ENCODE measurements around the gene EXD1.

The EXD1 gene

DNA sequence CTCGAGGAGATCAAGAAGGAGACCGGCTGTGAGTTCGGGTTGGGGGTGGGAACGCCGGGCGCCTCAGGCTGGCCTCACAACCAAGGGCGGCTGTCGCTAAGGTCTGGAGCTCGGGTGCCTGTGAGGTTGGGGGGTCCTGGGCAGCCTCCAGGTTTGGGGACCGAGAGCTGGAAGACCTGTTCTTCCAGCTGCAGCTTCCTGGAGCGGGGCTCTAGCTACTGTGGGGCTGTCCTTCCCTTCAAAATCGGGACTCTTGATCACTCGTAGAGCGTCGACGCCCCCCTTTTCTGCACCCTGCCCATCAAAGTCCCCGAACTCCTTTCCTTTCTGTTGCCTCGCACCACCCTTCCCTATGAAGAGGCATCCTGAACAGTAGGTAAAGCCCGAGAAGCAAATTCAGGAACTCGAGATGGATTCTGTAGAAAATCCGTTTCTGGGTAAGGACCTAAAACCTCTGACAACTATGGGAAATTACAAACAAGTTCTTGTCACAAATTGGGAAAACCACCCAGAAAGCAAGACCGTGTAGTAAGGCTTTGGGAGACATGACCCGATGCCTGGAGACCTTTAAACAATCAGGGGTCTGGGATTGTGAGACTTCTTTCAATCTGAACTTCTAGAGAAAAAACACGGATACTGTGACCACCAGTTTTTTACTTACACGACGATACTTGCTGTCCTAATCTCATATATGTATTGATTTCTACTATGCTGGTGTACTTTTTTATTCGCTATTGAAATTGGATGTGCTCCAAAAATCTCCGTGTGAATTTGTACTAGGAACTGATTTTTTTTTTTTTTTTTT, 1.1 kb upstream of the EXD1 start:
- no peak for DNase-seq

DNA sequence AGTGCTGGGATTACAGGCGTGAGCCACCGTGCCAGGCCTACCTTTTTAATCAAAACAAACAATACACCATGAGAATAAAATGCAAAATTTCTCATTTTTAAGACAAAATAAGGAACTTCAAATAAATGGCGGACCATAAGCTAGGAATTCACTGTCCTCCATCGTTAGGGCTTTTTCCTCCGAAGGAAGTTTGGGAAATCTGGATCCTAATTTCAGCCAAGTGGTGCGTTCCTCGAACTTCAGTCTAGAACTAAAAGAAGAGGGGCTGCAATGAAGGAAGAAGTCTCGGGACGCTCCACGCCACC, 260 bp downstream of the EXD1 start:
- DNase-seq = no peak

DNA sequence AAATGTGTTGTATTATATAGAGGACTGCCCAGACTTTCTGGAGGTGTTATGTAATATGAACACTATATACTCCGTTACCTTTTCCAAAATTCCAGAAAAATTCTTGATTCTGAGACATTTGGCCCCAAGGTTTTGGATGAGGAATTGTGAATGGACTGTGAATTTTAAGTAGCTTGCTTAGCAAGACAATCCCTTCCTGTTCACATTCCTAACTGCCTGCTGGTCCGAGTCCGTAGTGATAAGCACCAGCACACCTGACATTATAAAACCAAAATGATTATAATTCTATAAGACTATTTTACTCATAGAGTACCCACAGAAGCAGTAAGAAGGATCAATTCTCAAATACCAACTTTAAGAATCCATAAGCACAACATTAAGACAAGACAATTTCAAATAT, 11.2 kb downstream of the EXD1 start:
- DNase-seq = no peak

DNA sequence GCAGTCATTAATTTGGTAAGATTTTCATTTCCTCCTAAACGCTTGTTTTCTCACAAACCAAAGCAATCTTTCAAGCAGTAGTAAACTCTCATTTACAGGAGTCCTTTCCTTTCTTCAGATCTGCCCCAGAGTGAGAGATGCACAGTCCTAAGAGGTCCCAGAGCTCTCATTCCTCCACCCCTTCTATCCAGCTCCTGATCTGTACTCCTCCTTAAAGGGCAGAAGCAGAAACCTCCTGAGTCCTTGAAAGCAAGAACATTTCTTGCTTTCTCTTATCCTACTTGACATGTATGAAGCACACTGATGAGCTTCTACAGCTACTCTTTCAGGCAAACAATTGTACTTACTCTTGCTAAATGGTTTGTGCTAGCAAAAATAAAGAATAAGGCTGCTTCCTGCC, 11.7 kb downstream of the EXD1 start:
- DNase-seq = no peak

DNA sequence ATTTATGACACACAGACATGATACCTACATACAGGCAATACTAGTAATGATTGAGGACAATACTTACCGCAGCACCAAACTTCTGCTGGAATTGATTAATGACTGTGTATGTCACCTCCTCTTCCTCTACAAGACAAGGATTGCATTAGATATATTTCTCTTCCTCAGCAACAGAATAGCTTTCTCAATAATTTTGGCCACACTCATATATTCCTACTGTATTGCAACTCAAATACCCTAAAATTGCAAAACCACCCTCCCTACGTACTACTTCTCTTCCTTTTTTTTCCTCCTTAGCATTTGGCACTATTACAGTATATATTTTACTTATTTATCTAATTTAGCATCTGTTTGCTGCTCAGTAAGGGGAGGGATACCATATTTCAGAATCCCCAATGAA, 14.8 kb downstream of the EXD1 start:
- DNase-seq = no peak

DNA sequence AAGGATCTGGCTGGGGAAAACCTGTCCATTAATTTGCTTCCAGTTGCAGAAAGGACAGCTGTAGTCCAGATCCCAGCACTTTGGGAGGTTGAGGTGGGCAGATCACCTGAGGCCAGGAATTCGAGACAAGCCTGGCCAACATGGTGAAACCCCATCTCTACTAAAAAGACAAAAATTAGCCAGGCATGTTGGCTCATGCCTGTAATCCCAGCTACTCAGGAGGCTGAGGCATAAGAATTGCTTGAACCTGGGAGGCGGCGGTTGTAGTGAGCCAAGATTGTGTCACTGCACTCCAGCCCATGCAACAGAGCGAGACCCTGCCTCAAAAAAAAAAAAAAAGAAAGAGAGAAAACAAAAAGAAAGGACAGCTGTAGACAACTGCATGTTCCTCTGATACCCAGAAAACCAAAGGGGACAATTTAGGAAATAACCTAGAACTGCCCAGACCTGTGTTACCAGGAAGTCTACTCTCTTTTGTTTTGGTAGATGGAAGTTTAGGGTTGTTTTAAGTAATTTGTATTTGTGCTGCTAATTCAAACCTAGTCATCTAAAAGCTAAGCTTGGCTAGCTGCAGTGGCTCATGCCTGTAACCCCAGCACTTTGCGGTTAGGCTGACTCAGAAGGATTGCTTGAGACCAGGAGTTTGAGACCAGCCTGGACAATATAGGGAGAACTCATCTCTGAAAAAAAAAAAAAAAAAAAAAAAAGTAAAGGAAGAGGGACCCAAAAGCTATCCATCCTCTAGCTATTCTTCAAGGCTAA, 22.7 kb downstream of the EXD1 start:
- DNase-seq = no peak

DNA sequence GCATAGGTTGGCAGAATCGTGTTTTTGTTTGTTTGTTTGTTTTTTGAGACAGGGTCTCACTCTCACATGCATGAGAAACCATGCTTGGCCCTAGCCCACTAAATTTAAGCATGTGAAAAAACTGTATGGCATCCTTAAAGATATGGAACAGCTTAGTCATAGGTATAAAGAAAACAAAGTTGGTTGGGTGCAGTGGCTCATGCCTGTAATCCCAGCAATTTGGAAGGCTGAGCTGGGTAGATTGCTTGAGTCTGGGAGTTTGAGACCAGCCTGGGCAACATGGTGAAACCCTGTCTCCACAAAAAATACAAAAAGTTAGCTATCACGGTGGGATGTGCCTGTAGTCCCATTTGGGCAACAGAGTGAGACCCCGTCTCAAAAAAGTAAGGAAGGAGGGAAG, 25.2 kb downstream of the EXD1 start:
- no peak for DNase-seq

DNA sequence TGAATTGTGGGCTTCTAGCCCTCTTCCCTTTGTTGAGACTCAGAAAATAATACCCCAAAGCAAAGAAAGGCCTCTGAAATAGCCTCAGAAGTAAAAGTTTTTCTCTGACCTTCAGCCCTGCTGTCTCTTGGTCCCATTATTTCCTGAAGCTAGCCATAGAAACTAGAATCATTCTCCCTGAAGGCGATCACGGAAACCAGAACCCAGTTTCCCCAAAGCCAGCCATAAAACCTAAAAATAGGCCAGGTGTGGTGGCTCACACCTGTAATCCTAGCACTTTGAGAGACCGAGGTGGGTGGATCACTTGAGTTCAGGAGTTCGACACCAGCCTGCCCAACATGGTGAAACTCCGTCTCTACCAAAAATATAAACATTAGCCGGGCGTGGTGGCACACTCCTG, 27.2 kb downstream of the EXD1 start:
- DNase-seq = no peak

DNA sequence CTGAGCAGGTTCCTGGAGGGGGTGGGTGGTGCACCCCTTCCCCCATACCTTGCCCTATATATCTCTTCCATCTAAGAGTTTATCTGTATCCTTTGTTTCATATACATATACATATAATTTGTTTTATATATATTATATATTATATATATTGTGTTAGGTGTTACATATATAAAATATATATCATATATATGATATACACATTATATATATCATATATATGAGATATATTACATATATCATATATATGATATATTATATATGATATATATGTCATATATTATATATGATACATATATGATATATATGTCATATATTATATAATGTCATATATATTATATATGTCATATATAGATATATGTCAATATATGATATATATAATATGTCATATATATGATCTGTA, 31.1 kb downstream of the EXD1 start:
- no peak for DNase-seq

DNA sequence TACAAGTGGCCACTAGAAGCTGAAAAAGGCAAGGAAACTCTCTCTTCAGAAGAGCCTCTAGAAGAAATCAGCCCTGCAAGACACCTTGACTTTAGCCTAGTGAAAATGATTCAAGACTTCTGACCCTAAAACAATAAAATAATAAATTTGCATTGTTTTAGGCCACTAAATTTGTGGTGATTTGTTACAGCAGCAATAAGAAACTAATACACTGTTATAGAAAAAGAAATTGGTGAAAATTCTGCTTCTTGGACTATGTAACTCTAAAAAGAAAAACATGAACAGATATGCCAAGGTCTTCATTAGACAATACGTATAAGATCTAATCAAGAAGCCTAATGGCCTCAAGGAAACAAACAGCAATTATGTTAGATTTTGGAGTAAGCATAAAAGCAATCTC, 36.1 kb downstream of the EXD1 start:
- no peak for DNase-seq

DNA sequence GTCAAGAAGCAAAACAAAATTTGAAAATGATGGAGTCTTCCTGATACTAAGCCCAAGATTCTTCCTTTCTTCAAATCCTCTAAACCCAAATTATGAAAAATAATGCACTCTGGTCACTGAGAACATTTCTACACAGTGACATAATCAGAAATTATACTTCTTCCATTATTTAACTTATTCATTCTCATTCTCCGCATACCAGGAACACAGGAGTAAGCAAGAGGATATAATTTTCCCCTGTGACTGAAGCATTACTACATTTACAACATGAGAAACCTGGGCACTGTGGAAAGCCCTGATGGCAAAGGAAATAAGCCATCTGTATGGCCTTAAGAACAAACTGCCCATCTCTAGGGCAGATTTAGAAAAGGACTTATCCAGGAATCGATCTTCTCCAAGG, 47.0 kb downstream of the EXD1 start:
- no peak for DNase-seq

DNA sequence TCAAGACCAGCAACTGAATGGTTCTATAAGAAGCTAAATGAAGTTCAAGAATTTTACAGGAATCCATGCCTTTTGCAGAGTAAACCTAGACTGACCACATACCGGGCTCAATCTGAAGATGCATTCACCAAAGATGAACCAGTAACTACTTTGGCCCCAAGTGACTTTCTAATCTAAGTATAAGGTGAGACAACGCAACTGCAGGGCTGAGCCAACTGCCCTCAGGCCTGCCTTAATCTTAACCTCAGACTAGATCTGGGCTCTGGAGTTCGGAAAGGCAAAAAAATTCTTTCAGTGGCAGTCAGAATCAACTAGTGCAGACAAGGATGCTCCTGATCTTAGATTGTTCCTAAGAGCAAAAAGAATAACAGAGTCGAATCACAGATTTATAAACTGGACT, 48.3 kb downstream of the EXD1 start:
- DNase-seq = no peak

DNA sequence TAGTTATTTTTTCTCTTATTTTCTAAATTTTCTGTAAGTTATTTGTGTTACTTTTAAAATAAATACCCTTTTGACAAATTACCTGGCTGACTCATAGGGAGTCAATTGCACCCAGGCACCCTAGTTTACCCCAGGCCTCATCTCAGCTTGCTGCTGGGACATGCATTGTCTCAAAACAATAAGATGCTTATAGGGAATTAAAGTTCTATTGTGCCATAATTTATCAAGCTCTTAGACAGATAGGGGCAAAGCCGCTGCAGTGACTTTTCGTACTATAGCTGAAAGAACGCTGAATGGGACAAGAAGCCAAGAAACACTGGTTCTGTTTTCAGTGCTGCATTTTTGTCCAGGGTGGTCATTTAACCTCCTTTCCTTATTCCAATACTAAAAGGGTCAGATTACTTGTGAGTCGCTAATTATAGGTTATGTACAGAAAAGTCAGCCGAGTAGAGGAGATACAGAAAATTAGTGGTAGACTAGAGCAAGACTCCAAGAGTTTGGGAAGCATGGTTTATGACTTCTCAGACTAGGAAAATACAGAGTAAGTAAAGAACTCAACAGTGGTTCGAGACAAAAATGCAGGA, 50.3 kb downstream of the EXD1 start:
- DNase-seq = no peak

DNA sequence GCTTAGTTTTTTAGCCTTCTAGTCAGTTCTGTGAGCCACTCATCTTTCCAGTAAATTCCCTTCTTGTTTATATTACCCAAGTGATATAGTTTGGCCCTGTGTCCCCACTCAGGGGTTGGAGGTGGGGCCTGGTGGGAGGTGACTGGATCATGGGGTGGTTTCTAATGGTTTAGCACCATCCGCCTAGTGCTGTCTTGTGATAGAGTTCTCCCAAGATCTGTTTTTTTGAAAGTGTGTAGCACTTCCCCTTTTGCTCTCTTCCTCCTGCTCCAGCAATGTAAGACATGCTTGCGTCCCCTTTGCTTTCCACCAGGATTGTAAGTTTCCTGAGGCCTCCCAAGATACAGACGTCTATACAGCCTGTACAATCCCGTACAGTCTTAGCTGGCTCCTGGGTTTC, 60.8 kb downstream of the EXD1 start:
- DNase-seq = no peak

DNA sequence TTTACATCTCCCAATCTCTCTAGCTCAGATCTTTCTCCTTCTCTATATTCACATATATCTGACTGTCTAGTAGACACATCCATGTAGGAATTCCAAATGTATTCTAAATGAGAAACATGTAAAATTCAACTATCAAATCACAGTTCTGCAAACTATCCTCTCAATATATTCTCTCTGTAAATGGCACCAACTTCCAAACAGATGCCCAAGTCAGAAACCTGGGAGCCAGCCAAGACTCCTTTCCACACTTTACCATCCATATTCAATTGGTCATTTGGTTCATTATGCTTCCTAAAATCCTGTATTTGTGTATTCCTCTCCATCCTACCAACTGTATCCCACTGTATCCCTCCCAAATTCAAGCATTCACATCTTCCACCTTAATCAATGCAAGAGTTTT, 61.5 kb downstream of the EXD1 start:
- no peak for DNase-seq

DNA sequence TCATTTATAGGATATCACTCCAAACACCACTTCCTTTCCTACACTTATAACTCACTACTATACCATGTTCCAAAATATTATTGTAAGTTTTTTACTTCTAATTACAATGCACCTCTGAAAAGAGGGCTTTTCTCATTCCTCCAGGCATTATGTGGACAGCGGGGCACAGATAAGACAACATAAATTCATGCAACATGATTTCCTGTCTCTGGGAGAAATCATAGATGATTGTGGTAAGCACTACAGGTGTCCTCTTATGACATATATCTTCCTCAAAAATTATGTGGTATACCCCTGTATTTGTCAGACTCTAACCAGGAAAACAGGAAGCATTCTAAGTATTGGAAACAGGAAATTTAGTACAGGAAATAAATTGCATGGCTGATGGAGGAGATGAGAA, 68.8 kb downstream of the EXD1 start:
- DNase-seq = no peak

DNA sequence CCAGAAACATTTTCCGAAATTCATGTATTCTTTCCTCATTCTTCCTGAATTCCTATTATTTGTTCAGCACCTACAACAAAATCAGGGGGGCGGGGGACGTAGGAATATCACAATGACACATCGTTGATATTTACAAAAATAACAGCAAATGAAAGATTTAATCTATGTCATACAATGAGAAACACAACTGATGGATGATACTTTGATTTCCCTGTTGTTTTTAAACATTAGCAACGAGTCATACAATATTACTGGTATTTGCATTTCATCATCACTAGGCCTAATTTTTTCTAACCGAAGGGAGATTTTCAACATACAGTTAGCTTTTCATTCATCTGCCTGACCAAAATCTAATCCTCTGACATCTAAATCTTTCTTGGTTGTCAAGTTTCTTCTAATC, 69.2 kb downstream of the EXD1 start:
- DNase-seq = no peak

DNA sequence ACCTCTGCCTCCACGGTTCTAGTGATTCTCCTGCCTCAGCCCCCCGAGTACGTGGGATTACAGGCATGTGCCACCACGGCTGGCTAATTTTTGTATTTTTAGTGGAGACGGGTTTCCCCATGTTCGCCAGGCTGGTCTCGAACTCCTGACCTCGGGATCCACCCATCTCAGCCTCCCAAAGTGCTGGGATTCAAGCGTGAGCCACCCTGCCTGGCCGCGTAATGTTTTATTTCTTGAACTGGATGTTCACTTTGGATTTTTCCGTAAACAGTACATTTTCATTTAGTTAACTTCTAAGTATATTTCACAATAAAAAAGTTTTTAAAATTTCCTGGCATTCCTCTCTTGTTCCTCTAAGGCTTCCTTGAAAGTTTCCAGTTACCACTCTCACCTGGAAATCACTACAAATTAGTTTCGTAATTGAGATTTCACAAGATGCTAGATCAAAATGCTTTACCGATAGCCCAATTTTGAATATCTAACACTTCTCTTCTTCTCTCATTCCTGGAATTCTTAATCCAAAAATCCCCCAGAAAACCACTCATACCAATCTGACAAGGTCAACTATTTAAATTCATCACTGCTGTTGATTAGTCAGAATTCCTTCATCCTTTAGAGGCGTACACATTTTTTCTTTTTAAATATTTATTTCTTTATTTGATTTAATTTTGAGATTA, 69.8 kb downstream of the EXD1 start:
- no peak for DNase-seq

DNA sequence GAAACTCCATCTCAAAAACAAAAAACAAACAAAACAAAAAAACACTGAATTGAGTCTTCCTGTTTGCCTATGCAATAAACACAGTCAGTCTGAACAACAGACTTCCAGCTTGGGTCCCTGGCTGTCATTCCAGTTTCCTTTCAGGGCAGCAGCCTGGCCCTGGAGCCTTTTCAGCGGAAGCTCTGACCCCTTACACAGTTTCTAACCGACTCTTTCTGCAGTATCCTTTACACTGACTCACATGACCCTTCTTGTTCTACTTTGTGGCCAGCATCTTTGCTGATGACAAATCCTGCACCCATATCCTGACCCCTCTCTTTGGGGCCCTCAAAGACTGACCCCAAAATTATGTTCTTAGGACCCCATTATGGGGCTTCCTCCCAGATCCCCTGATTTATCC, 76.1 kb downstream of the EXD1 start:
- no peak for DNase-seq

DNA sequence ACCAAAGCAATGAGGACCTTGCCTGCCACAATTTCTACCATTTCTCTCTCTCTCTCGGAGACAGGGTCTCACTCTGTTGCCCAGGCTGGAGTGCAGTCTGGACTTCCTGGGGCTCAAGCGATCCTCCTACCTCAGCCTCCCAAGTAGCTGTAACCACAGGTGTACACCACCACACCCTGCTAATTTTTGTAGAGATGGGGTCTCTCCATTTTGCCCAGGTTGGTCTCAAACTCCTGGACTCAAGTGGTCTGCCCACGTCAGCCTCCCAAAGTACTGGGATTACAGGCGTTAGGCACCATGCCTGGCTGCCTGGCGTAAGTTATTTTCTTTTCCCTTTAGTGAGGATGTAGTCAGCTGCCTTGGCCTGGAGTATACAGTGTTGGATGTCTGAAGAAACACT, 76.8 kb downstream of the EXD1 start:
- no peak for DNase-seq

DNA sequence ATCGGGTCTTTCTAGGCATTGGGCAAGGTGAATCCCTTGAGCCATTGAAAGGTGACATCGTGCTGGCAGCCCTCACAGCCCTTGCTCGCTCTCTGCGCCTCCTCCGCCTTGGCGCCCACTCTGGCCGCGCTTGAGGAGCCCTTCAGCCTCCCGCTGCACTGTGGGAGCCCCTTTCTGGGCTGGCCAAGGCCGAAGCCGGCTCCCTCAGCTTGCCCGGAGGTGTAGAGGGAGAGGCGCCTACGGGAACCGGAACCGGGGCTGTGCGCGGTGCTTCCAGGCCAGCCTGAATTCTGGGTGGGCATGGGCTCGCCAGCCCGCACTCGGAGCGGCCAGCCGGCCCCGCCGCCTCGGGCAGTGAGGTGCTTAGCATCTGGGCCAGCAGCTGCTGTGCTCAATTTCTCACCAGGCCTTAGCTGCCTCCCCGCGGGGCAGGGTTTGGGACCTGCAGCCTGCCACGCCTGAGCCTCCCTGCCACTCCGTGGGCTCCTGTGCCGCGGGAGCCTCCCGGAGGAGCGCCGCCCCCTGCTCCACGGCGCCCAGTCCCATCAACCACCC, 79.0 kb downstream of the EXD1 start:
- DNase-seq = no peak

DNA sequence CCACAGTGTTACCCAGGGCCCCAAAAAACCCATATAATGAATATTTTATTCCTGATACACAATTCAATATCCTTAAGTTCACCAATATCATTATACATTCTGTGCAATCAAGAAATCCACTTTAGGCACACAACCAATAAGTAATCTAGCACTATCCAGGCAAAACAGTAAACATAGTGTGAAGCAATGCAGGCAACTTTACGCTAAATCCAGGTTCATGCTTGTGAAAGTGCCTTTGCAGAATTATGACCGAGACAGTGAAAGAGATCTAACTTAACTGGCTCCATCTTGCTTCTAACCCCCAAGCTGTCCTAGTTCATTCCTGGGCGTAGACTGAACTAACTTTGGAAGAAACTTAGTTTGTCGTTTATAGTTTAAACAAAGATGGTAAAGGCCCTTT, 80.3 kb downstream of the EXD1 start:
- no peak for DNase-seq

DNA sequence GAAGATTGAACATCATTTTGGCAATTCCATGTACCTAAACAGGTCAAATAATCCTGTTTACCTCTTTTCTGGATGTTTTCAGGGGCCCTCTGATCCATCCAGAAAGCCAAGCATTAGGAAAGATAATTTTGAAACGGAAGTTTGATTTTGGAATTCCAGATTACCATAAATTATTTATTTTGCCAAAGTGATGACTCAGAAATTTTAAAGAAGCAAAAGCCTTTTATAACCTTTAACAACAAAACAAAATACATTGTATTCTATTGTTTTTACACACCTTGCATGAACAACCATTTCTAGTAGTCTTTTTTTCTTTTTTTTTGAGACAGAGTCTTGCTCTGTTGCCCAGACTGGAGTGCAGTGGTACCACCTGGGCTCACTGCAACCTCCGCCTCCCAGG, 82.5 kb downstream of the EXD1 start:
- no peak for DNase-seq

DNA sequence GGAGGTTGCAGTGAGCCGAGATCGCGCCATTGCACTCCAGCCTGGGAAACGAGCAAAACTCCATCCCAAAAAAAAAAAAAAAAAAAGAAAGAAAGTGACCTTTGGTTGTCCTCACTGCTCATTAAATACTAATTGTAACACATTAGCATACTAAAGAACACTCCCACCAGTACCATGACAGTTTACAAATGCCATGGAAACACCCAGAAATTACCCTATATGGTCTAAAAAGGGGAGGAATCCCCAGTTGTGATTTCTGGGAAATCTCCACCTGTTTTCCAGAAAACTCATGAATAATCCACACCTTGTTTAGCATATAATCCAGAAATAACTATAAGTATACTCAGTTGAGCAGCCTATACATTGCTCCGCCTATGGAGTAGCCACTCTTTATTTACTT, 90.9 kb downstream of the EXD1 start:
- DNase-seq = no peak

Measured in NCI-H1092 treated with DMSO at 0.1 percent for 48 hours (cell line).